Ishikawa (cell line): ENCODE data around the gene PLEKHS1.

Experiments
- CEBPB ChIP-seq: IDR thresholded peaks from 2 replicates; pipeline ENCODE4 v1.6.1; 2012
- CREB1 ChIP-seq: IDR thresholded peaks from 2 replicates; pipeline ENCODE4 v1.6.1; 2012; ENCODE audit warnings: low read depth
- EGR1 ChIP-seq: IDR thresholded peaks from 2 replicates; pipeline ENCODE4 v1.6.1; 2012
- FOXM1 ChIP-seq: IDR thresholded peaks from 2 replicates; pipeline ENCODE4 v1.6.1; 2012; ENCODE audit warnings: low read depth, borderline replicate concordance
- NFIC ChIP-seq: IDR thresholded peaks from 2 replicates; pipeline ENCODE4 v1.6.1; 2012
- RAD21 ChIP-seq: IDR thresholded peaks from 2 replicates; pipeline ENCODE4 v1.6.1; 2012; ENCODE audit warnings: low read depth
- REST ChIP-seq: IDR thresholded peaks from 2 replicates; pipeline ENCODE4 v1.6.1; 2012; ENCODE audit warnings: low read depth, mild to moderate bottlenecking
- TAF1 ChIP-seq: IDR thresholded peaks from 2 replicates; pipeline ENCODE4 v1.6.1; 2012; ENCODE audit warnings: low read depth, mild to moderate bottlenecking
- TCF12 ChIP-seq: IDR thresholded peaks from 2 replicates; pipeline ENCODE4 v1.6.1; 2012; ENCODE audit warnings: low read depth
- TEAD4 ChIP-seq: IDR thresholded peaks from 2 replicates; pipeline ENCODE4 v1.6.1; 2012
- YY1 ChIP-seq: IDR thresholded peaks from 2 replicates; pipeline ENCODE4 v1.6.1; 2012; ENCODE audit warnings: low read depth
- ZBTB7A ChIP-seq: IDR thresholded peaks from 2 replicates; pipeline ENCODE4 v1.6.1; 2012; ENCODE audit warnings: low read depth
- TF ChIP-seq, protein P1 (sequence below): IDR thresholded peaks from 2 replicates; pipeline ENCODE4 v1.6.1; 2012
- TF ChIP-seq, protein P2 (sequence below): IDR thresholded peaks from 2 replicates; pipeline ENCODE4 v1.6.1; 2012

PLEKHS1 gene

GRCh38 chr10:113709221-113709838 lies 42.2 kb upstream of the PLEKHS1 start:
- TF ChIP-seq, protein P1, sequence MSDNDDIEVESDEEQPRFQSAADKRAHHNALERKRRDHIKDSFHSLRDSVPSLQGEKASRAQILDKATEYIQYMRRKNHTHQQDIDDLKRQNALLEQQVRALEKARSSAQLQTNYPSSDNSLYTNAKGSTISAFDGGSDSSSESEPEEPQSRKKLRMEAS: no peak
- TF ChIP-seq TEAD4 (no peak), RAD21 (no peak), NFIC (no peak), YY1 (no peak), TAF1 (no peak), ZBTB7A (no peak), CREB1 (no peak), EGR1 (no peak), CEBPB (no peak), TCF12 (no peak)
- TF ChIP-seq, protein P2, sequence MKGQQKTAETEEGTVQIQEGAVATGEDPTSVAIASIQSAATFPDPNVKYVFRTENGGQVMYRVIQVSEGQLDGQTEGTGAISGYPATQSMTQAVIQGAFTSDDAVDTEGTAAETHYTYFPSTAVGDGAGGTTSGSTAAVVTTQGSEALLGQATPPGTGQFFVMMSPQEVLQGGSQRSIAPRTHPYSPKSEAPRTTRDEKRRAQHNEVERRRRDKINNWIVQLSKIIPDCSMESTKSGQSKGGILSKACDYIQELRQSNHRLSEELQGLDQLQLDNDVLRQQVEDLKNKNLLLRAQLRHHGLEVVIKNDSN: no peak

DNA sequence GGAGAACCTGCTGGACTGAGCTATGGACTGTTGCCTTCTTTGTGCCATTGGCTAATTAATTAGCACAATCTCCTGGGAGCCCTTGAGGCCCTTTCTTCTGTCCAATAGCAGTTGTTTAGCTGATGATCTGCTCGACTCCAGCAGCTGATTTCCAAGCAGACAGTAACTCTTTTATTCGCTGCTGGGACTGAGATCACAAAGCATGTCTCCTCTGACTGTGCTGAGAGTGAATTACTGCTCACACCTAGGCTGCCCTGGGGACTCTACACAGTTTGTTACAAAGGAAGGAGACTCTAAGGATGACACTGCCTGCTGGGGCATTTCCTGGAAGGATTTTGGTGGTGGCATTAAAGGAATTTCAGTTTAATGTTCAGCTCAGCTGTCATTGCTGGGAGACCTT lies 40.3 kb upstream of the PLEKHS1 start:
- TF ChIP-seq TEAD4 (no peak), TAF1 (no peak), CEBPB (no peak)

- TF ChIP-seq, protein P2: no peak
- no peak for TF ChIP-seq ZBTB7A
- TF ChIP-seq TAF1: no peak
- TF ChIP-seq TEAD4: no peak
- no peak for TF ChIP-seq CEBPB
Observed at GRCh38 chr10:113712024-113712423, 39.5 kb upstream of the PLEKHS1 start.

GRCh38 chr10:113712755-113713639 lies 38.5 kb upstream of the PLEKHS1 start:
- no peak for TF ChIP-seq CREB1
- 0 out of 2 replicates have a peak, but pooled peaks have one; percentile 14 for TF ChIP-seq TEAD4
- TF ChIP-seq YY1: 0 out of 2 replicates have a peak, but pooled peaks have one; percentile 51
- TF ChIP-seq, protein P2: no peak
- TF ChIP-seq RAD21: no peak

DNA sequence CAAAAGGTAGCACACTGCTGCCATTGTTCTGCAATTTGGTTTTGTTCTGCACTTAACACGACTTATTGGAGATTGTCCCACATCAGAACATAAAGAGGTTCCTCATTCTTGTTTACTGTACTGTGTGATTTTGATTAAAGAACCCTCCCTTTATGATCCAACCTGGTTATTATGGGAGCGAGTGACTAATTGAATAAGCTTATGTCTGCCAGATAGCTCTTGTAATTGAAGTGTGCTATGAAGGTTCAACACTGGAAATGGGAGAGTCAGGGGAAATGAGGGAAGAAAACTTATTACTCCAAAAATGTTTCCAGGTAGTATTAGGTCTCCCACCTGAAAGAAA lies 37.9 kb upstream of the PLEKHS1 start:
- TF ChIP-seq CEBPB (no peak), NFIC (no peak), RAD21 (no peak), TCF12 (no peak), REST (no peak), FOXM1 (no peak), CREB1 (no peak)
- TF ChIP-seq, protein P1: no peak

- TF ChIP-seq CREB1 (no peak), REST (peak; percentile 67), ZBTB7A (no peak), YY1 (no peak)
Observed at GRCh38 chr10:113716109-113716910, 35.2 kb upstream of the PLEKHS1 start.
